ENCODE measurements around the gene CDC42SE2. TPM values are rescaled to one million over a fixed set of nuclear protein-coding genes. Genes with fewer than 3 reads are reported as not detected.
"Not testable (repeated sequence)": the region's sequence is repeated elsewhere in the genome, so short reads cannot be mapped to it uniquely, and the experiment has no call there.

Gene CDC42SE2
- total RNA-seq, 1 experiment from 2014 or later = 32.8 TPM

- Histone ChIP-seq H3K9me2 (ENCODE audit: insufficient read depth) (no peaks in the 10 kb centered on the region), H3F3A (ENCODE audit: insufficient read depth, low read depth) (0 out of 2 replicates have a peak, but pooled peaks cover 9% of the 10 kb centered on the region), H3K9me3 (ENCODE audit: insufficient read depth, low read depth) (no peaks in the 10 kb centered on the region; the same call in 1 of the 2 replicates), H3K4me1 (replicated peaks; ENCODE audit: insufficient read depth) (no peaks in the 10 kb centered on the region), H3K79me2 (ENCODE audit: low read depth) (no peaks in the 10 kb centered on the region), H4K20me1 (ENCODE audit: insufficient read depth) (no peaks in the 10 kb centered on the region), H3K4me2 (no peak overlapping the region), H3K4me3 (no peak overlapping the region), H2AFZ (no peak overlapping the region), H3K27me3 (ENCODE audit: insufficient read depth, low read depth) (no peaks in the 10 kb centered on the region), H3K36me3 (ENCODE audit: low read depth) (peaks cover 11% of the 10 kb centered on the region; the same call in 1 of the 2 replicates), H3K27ac (no peak overlapping the region)
- TF ChIP-seq EZH2 (IDR thresholded peaks at IDR 0.05; ENCODE audit: low read depth) (no peak), CTCF (conservative IDR thresholded peaks at IDR 0.05) (no peak)
- ChIA-PET CTCF (no interaction called here), POLR2A (ENCODE audit: unreplicated experiment) (interaction anchor here (0.5 kb wide), 1 partner anchor 1066 kb away, joined by 12 read pairs; no protein-coding TSS in a partner anchor)
- no peak for DNase-seq
- BruUV-seq (replicated peaks) = no TSS peak
- intact Hi-C loops (cut with micrococcal nuclease; ENCODE audit: unreplicated experiment) = no loop called here
Observed at GRCh38 chr5:131396630-131397273, 132.9 kb downstream of the CDC42SE2 start.

GRCh38 chr5:131399007-131399406 lies 135.2 kb downstream of the CDC42SE2 start:
- POLR2A ChIA-PET (ENCODE audit: unreplicated experiment); H4K20me1 ChIP-seq (ENCODE audit: insufficient read depth); H3K4me1 ChIP-seq (replicated peaks; ENCODE audit: insufficient read depth); intact Hi-C loops (cut with micrococcal nuclease; ENCODE audit: unreplicated experiment); CTCF ChIA-PET; BruUV-seq (replicated peaks); DNase-seq; H3K4me2 ChIP-seq; H3K79me2 ChIP-seq (ENCODE audit: low read depth); H3K9me3 ChIP-seq (ENCODE audit: insufficient read depth, low read depth); H3F3A ChIP-seq (ENCODE audit: insufficient read depth, low read depth); H3K9me2 ChIP-seq (ENCODE audit: insufficient read depth); H2AFZ ChIP-seq; H3K27ac ChIP-seq; H3K27me3 ChIP-seq (ENCODE audit: insufficient read depth, low read depth); H3K4me3 ChIP-seq: not testable (repeated sequence)
- 0 out of 2 replicates have a peak, but pooled peaks cover 16% of the 10 kb centered on the region for H3K36me3 ChIP-seq (ENCODE audit: low read depth)

GRCh38 chr5:131400585-131400984 lies 136.7 kb downstream of the CDC42SE2 start:
- TF ChIP-seq CTCF (conservative IDR thresholded peaks at IDR 0.05) = no peak
- TF ChIP-seq EZH2 (IDR thresholded peaks at IDR 0.05; ENCODE audit: low read depth) = no peak
- Histone ChIP-seq H3K4me2 (no peak overlapping the region), H3K9me2 (ENCODE audit: insufficient read depth) (no peaks in the 10 kb centered on the region), H3K4me3 (no peak overlapping the region), H3K79me2 (ENCODE audit: low read depth) (no peaks in the 10 kb centered on the region), H4K20me1 (ENCODE audit: insufficient read depth) (no peaks in the 10 kb centered on the region), H3K27ac (no peak overlapping the region), H3K9me3 (ENCODE audit: insufficient read depth, low read depth) (peaks cover 9% of the 10 kb centered on the region; the same call in 1 of the 2 replicates), H3F3A (ENCODE audit: insufficient read depth, low read depth) (0 out of 2 replicates have a peak, but pooled peaks cover 6% of the 10 kb centered on the region), H3K27me3 (ENCODE audit: insufficient read depth, low read depth) (no peaks in the 10 kb centered on the region), H3K4me1 (replicated peaks; ENCODE audit: insufficient read depth) (no peaks in the 10 kb centered on the region), H2AFZ (no peak overlapping the region), H3K36me3 (ENCODE audit: low read depth) (0 out of 2 replicates have a peak, but pooled peaks cover 14% of the 10 kb centered on the region)
- DNase-seq = no peak
- POLR2A ChIA-PET (ENCODE audit: unreplicated experiment) = no interaction called here
- CTCF ChIA-PET = no interaction called here
- BruUV-seq (replicated peaks) = no TSS peak
- intact Hi-C loops (cut with micrococcal nuclease; ENCODE audit: unreplicated experiment) = no loop called here

Data from PC-9 (cell line).